Osteoblast (primary cell): ENCODE results near the gene RBM4. TPM values are rescaled to one million over a fixed set of nuclear protein-coding genes. Genes with fewer than 3 reads are reported as not detected.

Experiments used
- DNase-seq: peaks from one replicate; pipeline ENCODE4 v3.0.0; 2011; ENCODE audit warnings: low spot score, mixed read lengths; ENCODE audit not compliant: insufficient read length; ENCODE audit errors: missing footprints
- H2AFZ ChIP-seq: 2 replicates; pipeline ENCODE4 v1.6.0; 2011; ENCODE audit warnings: mild to moderate bottlenecking, low read length
- H3K27ac ChIP-seq: 2 replicates; pipeline ENCODE4 v1.5.1; 2011; ENCODE audit warnings: mild to moderate bottlenecking, low read depth, low read length, moderate library complexity
- H3K27me3 ChIP-seq: 2 replicates; pipeline ENCODE4 v1.6.0; 2012; ENCODE audit warnings: mild to moderate bottlenecking, control low read depth, inconsistent platforms, low read length, moderate library complexity; ENCODE audit not compliant: insufficient read depth
- H3K36me3 ChIP-seq: 2 replicates; pipeline ENCODE4 v1.5.1; 2011; ENCODE audit warnings: mild to moderate bottlenecking, low read length, control low read depth, moderate library complexity; ENCODE audit not compliant: insufficient read depth
- H3K4me1 ChIP-seq: 2 replicates; pipeline ENCODE4 v1.5.1; 2011; ENCODE audit warnings: mild to moderate bottlenecking, low read length, control low read depth, moderate library complexity; ENCODE audit not compliant: insufficient read depth
- H3K4me2 ChIP-seq: 2 replicates; pipeline ENCODE4 v1.6.0; 2011; ENCODE audit warnings: mild to moderate bottlenecking, low read length; ENCODE audit not compliant: insufficient read depth
- H3K4me3 ChIP-seq: fragments of 200-600 bp; sonication (generic); 3 replicates; pipeline ENCODE4 v1.5.1; 2012; ENCODE audit warnings: mild to moderate bottlenecking, low read length, inconsistent platforms; ENCODE audit not compliant: insufficient read depth
- H3K79me2 ChIP-seq: 2 replicates; pipeline ENCODE4 v1.6.0; 2012; ENCODE audit warnings: mild to moderate bottlenecking, low read length, control low read depth, inconsistent platforms; ENCODE audit not compliant: insufficient read depth
- H3K9me3 ChIP-seq: 2 replicates; pipeline ENCODE4 v1.5.1; 2011; ENCODE audit warnings: low read depth, low read length, control low read depth
- H4K20me1 ChIP-seq: 2 replicates; pipeline ENCODE4 v1.6.0; 2012; ENCODE audit warnings: mild to moderate bottlenecking, low read length, control low read depth; ENCODE audit not compliant: insufficient read depth
- total RNA-seq: library from RNA; depleted of rRNA; stranded (reverse); fragments of >200 nt; gene quantifications from 2 replicates; pipeline ENCODE4 v1.2.3, GENCODE V29; 2012
- TF ChIP-seq, protein P1 (sequence below): IDR thresholded peaks from 2 replicates; pipeline ENCODE4 v1.5.1; 2011; ENCODE audit warnings: mild to moderate bottlenecking, low read depth, low read length, moderate library complexity; ENCODE audit errors: extremely low read depth

RBM4 gene
- total RNA-seq, 1 donor: 84.0 TPM

DNA sequence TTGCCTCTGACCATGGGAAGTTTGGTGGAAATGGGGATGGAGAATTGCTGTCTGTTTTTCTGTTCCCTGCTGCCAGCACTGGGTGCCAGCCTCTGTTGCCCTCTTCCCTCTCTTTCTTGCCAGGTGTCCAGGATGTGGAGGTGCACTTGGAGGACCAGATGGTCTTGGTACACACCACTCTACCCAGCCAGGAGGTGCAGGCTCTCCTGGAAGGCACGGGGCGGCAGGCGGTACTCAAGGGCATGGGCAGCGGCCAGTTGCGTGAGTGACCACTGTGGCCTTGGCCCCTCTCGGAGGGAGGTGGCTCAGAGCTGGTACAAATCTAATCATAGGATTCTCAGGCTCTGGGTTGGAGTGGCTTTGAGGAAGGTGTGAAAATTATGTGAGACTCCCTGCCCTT lies 39.5 kb upstream of the RBM4 start:
- Histone ChIP-seq H3K36me3 (peaks cover 11% of the 10 kb centered on the region), H2AFZ (no peak overlapping the region), H3K4me1 (peaks cover 51% of the 10 kb centered on the region), H3K27ac (no peak overlapping the region), H3K4me2 (no peak overlapping the region), H3K4me3 (no peak overlapping the region), H3K79me2 (peaks cover 30% of the 10 kb centered on the region), H3K27me3 (no peaks in the 10 kb centered on the region), H4K20me1 (peaks cover 11% of the 10 kb centered on the region), H3K9me3 (no peaks in the 10 kb centered on the region)
- TF ChIP-seq, protein P1, sequence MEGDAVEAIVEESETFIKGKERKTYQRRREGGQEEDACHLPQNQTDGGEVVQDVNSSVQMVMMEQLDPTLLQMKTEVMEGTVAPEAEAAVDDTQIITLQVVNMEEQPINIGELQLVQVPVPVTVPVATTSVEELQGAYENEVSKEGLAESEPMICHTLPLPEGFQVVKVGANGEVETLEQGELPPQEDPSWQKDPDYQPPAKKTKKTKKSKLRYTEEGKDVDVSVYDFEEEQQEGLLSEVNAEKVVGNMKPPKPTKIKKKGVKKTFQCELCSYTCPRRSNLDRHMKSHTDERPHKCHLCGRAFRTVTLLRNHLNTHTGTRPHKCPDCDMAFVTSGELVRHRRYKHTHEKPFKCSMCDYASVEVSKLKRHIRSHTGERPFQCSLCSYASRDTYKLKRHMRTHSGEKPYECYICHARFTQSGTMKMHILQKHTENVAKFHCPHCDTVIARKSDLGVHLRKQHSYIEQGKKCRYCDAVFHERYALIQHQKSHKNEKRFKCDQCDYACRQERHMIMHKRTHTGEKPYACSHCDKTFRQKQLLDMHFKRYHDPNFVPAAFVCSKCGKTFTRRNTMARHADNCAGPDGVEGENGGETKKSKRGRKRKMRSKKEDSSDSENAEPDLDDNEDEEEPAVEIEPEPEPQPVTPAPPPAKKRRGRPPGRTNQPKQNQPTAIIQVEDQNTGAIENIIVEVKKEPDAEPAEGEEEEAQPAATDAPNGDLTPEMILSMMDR: no peak
- no peak for DNase-seq

DNA sequence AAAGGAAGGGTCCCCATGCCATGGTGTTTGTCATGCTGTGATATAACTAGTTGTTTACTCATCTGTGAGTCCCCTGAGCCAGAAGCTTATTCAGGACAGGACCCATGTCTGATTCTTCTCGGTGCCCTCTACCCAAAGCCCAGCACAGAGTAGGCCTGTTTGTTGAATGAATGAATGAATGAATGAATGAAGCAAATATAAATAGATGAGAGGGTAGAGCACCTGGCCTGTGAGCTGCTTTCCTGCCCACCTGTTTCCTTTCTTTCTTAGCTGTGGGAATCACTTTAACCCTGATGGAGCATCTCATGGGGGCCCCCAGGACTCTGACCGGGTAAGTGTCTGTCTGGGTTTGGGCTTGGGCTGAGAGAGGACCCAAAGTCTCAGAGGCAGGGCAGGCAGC lies 38.3 kb upstream of the RBM4 start:
- Histone ChIP-seq H2AFZ (no peak overlapping the region), H3K9me3 (no peaks in the 10 kb centered on the region), H3K4me2 (peak overlapping the region; percentile 21), H4K20me1 (peaks cover 11% of the 10 kb centered on the region), H3K36me3 (peaks cover 23% of the 10 kb centered on the region), H3K27me3 (no peaks in the 10 kb centered on the region), H3K27ac (peak overlapping the region; percentile 57), H3K79me2 (peaks cover 23% of the 10 kb centered on the region), H3K4me3 (peak overlapping the region; percentile 1), H3K4me1 (peaks cover 42% of the 10 kb centered on the region)
- no peak for DNase-seq
- TF ChIP-seq, protein P1: no peak

DNA sequence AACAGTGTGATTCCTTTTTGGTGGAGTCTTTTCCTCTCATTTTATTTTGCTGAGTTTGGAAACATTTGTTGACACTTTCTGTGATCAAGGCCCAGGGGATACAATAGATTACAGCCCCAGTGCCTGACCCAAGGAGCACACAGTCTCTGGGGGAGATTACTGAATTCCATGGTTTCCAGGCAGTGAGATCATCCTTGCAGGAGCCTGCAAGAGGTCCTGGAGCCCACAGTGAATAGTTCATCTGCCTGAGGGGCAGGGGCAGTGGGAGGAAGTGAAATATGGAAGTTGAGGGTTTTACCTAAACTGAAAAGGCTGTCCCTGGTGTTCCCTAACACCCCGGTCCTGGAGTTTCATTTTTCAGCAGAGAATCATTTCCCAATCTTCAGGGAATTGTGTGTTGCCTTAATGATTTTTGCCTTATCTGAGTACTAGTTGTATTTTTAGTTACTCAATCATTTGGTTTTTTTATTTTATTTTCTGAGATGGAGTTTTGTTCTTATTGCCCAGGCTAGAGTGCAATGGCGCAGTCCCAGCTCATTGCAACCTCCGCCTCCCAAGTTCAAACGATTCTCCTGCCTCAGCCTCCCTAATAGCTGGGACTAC lies 37.8 kb upstream of the RBM4 start:
- TF ChIP-seq, protein P1: no peak
- peak overlapping the region; percentile 57 for H3K27ac ChIP-seq
- H4K20me1 ChIP-seq: peaks cover 11% of the 10 kb centered on the region
- no peaks in the 10 kb centered on the region for H3K9me3 ChIP-seq
- peak overlapping the region; percentile 21 for H3K4me2 ChIP-seq
- peaks cover 26% of the 10 kb centered on the region for H3K36me3 ChIP-seq
- H3K4me3 ChIP-seq: peak overlapping the region; percentile 1
- peak; percentile 93 for DNase-seq
- H2AFZ ChIP-seq: no peak overlapping the region
- H3K79me2 ChIP-seq: peaks cover 22% of the 10 kb centered on the region
- H3K27me3 ChIP-seq: no peaks in the 10 kb centered on the region
- H3K4me1 ChIP-seq: peaks cover 37% of the 10 kb centered on the region

DNA sequence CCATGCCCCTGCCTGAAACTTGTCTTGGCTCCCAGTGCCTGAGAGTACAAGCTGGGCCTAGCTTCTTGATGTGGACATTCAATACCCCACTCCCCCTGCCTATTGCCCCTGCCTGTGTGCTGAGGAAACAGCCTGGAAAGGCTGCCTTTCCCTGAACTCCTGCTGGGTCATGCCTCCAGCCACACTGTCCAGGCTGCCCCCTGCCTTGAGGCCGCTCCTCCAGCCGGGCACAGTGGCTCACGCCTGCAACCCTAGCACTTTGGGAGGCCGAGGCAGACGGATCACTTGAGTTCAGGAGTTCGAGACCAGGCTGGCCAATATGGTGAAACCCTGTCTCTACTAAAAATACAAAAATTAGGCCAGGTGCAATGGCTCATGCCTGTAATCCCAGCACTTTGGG lies 35.4 kb upstream of the RBM4 start:
- Histone ChIP-seq H3K79me2 (peaks cover 9% of the 10 kb centered on the region), H3K27me3 (no peaks in the 10 kb centered on the region), H2AFZ (no peak overlapping the region), H4K20me1 (peaks cover 17% of the 10 kb centered on the region), H3K36me3 (peaks cover 26% of the 10 kb centered on the region), H3K4me3 (no peak overlapping the region), H3K4me1 (peaks cover 46% of the 10 kb centered on the region), H3K9me3 (no peaks in the 10 kb centered on the region), H3K4me2 (no peak overlapping the region), H3K27ac (peak overlapping the region; percentile 51)
- TF ChIP-seq, protein P1: no peak
- no peak for DNase-seq
